Measurements from ENCODE around the gene GAA. TPM values are rescaled to one million over a fixed set of nuclear protein-coding genes. Genes with fewer than 3 reads are reported as not detected.

The GAA gene
- total RNA-seq, 1 donor from 2014 or later, result 19.6 TPM

DNA sequence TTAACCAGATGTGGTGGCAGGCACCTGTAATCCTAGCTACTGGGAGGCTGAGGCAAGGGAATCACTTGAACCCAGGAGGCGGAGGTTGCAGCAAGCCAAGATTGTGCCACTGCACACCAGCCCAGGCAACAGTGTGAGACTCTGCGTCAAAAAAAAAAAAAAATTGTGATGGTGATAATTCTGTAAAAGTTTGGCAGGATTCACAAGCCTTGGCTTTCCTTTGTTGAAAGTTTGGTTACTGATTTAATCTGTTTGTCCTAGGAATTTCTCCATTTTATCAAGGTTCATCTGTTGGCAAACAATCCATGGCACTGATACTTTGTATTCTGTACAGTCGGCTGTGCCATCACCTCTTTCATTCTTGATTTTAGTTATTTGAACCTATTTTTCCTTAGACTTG lies 29.6 kb downstream of the GAA start:
- POLR2A ChIA-PET, result no interaction called here
- CTCF ChIA-PET, result no interaction called here
- DNase-seq (no peak), ATAC-seq (ENCODE audit: low read depth) (no peak)
- TF ChIP-seq, protein P1, sequence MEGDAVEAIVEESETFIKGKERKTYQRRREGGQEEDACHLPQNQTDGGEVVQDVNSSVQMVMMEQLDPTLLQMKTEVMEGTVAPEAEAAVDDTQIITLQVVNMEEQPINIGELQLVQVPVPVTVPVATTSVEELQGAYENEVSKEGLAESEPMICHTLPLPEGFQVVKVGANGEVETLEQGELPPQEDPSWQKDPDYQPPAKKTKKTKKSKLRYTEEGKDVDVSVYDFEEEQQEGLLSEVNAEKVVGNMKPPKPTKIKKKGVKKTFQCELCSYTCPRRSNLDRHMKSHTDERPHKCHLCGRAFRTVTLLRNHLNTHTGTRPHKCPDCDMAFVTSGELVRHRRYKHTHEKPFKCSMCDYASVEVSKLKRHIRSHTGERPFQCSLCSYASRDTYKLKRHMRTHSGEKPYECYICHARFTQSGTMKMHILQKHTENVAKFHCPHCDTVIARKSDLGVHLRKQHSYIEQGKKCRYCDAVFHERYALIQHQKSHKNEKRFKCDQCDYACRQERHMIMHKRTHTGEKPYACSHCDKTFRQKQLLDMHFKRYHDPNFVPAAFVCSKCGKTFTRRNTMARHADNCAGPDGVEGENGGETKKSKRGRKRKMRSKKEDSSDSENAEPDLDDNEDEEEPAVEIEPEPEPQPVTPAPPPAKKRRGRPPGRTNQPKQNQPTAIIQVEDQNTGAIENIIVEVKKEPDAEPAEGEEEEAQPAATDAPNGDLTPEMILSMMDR (IDR thresholded peaks at IDR 0.05), result no peak
- intact Hi-C loops (cut with micrococcal nuclease), result no loop called here
- H3K27ac Mint-ChIP-seq, result no peak overlapping the region
- no peaks in the 10 kb centered on the region for H3K4me1 Mint-ChIP-seq
- H3K36me3 Mint-ChIP-seq (ENCODE audit: low read depth), result peaks cover 31% of the 10 kb centered on the region
- H3K4me3 Mint-ChIP-seq, result no peak overlapping the region
- H3K9me3 Mint-ChIP-seq, result no peaks in the 10 kb centered on the region
- peaks cover 6% of the 10 kb centered on the region for H3K27me3 Mint-ChIP-seq

DNA sequence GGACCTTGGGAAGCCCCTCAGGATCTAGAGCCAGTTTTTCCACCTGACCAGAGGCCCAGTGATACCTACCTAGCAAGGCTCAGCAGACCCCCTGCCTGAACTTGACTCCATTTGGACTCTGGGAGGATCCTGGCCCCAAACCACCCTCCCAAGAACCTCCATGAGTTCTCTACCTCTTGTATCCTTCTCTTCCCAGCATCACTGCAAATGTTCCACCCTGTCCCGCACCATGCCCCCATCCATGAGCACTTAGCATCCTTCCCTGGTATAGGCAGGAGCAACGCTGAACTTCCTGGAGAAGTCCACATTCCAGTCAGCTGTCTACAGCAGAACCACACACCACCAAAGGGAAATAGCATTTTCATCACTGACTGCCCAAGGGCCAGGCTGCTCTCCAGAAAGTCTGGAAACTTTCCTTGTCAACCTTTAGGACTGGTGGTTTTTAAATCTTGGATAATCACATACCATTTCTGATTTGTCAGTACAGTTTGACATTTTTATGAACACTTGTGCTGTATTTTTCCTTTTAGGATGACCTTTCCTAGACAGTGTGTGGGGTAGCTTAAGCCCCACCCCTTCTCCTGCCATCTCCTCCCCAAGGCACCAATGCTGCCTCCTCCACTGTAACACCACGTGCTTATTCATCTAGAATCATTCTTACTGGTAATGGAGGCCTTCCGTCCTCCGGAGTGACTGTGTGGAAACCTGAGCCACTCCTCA lies 31.7 kb downstream of the GAA start:
- H3K27ac Mint-ChIP-seq, result no peak overlapping the region
- no peaks in the 10 kb centered on the region for H3K27me3 Mint-ChIP-seq
- TF ChIP-seq, protein P1 (IDR thresholded peaks at IDR 0.05), result no peak
- H3K4me3 Mint-ChIP-seq, result no peak overlapping the region
- CTCF ChIA-PET, result no interaction called here
- ATAC-seq (ENCODE audit: low read depth) (no peak), DNase-seq (no peak)
- H3K4me1 Mint-ChIP-seq, result no peaks in the 10 kb centered on the region
- H3K9me3 Mint-ChIP-seq, result no peaks in the 10 kb centered on the region
- H3K36me3 Mint-ChIP-seq (ENCODE audit: low read depth), result peaks cover 51% of the 10 kb centered on the region
- POLR2A ChIA-PET, result interaction anchor here (0.5 to 0.8 kb wide), 2 partner anchors 130 to 534 kb away, joined by 5 to 7 read pairs; no protein-coding TSS in a partner anchor
- intact Hi-C loops (cut with micrococcal nuclease), result no loop called here

DNA sequence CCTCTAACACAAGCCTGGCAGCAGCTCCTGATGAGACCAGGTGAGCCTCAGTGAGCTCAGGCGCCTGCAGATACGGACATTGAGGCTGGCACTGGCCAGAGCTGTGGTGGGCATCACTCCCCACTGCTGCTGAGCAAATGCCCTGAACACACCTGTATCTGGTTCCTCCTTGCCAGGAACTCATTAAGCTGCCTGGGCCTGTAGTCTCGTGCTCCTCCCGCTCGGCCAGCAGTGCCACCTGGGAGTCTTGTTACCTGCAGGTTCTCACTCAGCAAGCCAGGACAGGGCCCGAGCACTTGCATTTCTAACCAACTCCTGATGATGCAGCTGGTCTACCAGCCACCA lies 32.2 kb downstream of the GAA start:
- DNase-seq, result no peak
- H3K36me3 Mint-ChIP-seq (ENCODE audit: low read depth), result peaks cover 56% of the 10 kb centered on the region
- intact Hi-C loops (cut with micrococcal nuclease), result no loop called here
- ChIA-PET POLR2A (interaction anchor here (0.5 kb wide), 1 partner anchor 130 kb away, joined by 7 read pairs; no protein-coding TSS in a partner anchor), CTCF (no interaction called here)
- H3K4me3 Mint-ChIP-seq, result no peak overlapping the region
- H3K9me3 Mint-ChIP-seq, result no peaks in the 10 kb centered on the region
- TF ChIP-seq, protein P1 (IDR thresholded peaks at IDR 0.05), result no peak
- H3K4me1 Mint-ChIP-seq, result no peaks in the 10 kb centered on the region
- H3K27me3 Mint-ChIP-seq, result no peaks in the 10 kb centered on the region
- H3K27ac Mint-ChIP-seq, result no peak overlapping the region
- no peak for ATAC-seq (ENCODE audit: low read depth)

DNA sequence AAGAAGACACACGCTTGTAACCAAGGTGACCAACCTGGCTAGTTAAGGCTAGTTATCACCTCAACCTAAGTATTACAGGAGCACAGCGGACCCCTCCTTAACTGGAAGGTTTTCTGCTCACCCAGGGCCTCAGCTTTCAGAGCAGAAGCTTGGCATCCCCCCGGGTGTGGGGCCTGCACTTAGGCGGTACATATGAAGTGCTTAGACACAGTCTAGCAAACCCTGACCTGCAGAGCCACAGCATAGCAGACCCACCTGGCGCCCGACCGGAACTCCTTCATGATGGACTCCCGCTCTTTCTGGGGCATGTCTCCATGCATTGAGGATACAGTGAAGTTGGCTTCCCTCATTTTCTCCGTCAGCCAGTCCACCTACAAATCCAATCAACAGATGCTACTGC lies 35.8 kb downstream of the GAA start:
- intact Hi-C loops (cut with micrococcal nuclease), result no loop called here
- Mint-ChIP-seq H3K4me3 (no peak overlapping the region), H3K36me3 (ENCODE audit: low read depth) (peaks cover 91% of the 10 kb centered on the region), H3K9me3 (no peaks in the 10 kb centered on the region), H3K4me1 (no peaks in the 10 kb centered on the region), H3K27ac (no peak overlapping the region), H3K27me3 (no peaks in the 10 kb centered on the region)
- POLR2A ChIA-PET, result no interaction called here
- TF ChIP-seq, protein P1 (IDR thresholded peaks at IDR 0.05), result no peak
- no peak for DNase-seq
- CTCF ChIA-PET, result no interaction called here
- no peak for ATAC-seq (ENCODE audit: low read depth)

DNA sequence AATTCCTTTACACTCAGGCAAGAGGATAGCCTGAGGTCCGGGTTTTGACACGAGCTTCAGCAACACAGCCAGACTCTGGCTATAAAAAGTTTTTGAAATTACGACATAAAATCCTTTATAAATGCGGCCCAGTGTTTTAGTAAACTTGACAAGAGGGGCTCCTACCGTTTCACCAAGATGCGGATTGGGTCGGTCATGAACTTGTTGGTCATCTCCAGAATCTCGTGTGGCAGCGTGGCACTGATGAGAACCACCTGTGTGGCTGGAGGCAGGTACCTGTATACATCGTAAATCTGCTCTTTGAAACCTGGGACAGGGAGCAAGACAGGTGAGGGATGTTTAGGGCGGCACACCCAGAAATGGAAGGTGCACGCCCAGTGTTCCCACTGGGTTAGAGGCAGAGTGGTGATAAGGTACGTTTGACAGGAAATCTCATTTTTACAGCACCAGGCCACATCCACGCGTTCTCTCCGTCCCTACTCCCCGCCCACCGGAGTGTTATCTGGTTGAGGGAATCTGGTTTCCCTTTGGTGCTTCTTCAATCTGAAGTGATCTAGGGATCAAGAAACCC lies 37.6 kb downstream of the GAA start:
- peaks cover 3% of the 10 kb centered on the region for H3K4me1 Mint-ChIP-seq
- intact Hi-C loops (cut with micrococcal nuclease), result no loop called here
- H3K27me3 Mint-ChIP-seq, result no peaks in the 10 kb centered on the region
- H3K4me3 Mint-ChIP-seq, result no peak overlapping the region
- DNase-seq, result no peak
- H3K9me3 Mint-ChIP-seq, result no peaks in the 10 kb centered on the region
- TF ChIP-seq, protein P1 (IDR thresholded peaks at IDR 0.05), result no peak
- H3K36me3 Mint-ChIP-seq (ENCODE audit: low read depth), result peaks cover 91% of the 10 kb centered on the region
- ChIA-PET CTCF (no interaction called here), POLR2A (no interaction called here)
- ATAC-seq (ENCODE audit: low read depth), result no peak
- H3K27ac Mint-ChIP-seq, result no peak overlapping the region

Data from activated B cell treated with CpG ODN at 0.5 μM for 24 hours (primary cell).